H1 (cell line): ENCODE data around the gene OAT. TPM values are rescaled to one million over a fixed set of nuclear protein-coding genes. Genes with fewer than 3 reads are reported as not detected.

Experiments
- CTCF ChIA-PET: fragments of 300-600 bp; sonication (Branson Sonifier 250); formaldehyde crosslinking; loops from one replicate; lab custom pipeline; 2021; ENCODE audit not compliant: partially characterized antibody; lab: Charles Lee
- POLR2A ChIA-PET: fragments of 300-600 bp; sonication (Branson Sonifier 250); formaldehyde crosslinking; loops from one replicate; lab custom pipeline; 2021; ENCODE audit warnings: inconsistent platforms; ENCODE audit not compliant: partially characterized antibody; lab: Charles Lee
- DNase-seq, 2 experiments: peaks; one replicate each; pipeline versions ENCODE4 v3.0.0 to v3.0.0-alpha.2; 2010 to 2022; ENCODE audit warnings: low spot score in 2 of 2, low read depth in 1 of 2, mixed read lengths in 1 of 2
- FAIRE-seq: peaks from 2 replicates; lab custom pipeline; 2011; peaks lifted over from hg19 to GRCh38; lab: Jason Lieb, UNC
- H2AFZ ChIP-seq: 2 replicates; pipeline ENCODE4 v1.8.1; 2012; ENCODE audit warnings: low read length, inconsistent platforms
- H2AK5ac ChIP-seq: 2 replicates; pipeline ENCODE4 v1.6.1; 2013; ENCODE audit warnings: low read depth, low read length
- H2BK120ac ChIP-seq: replicated peaks from 2 replicates; pipeline ENCODE3; 2013; ENCODE audit warnings: low read depth, low read length, inconsistent platforms
- H2BK12ac ChIP-seq: 2 replicates; pipeline ENCODE4 v1.6.1; 2013; ENCODE audit warnings: low read depth, low read length
- H2BK15ac ChIP-seq: 2 replicates; pipeline ENCODE4 v1.6.1; 2013; ENCODE audit warnings: low read length
- H2BK20ac ChIP-seq: 2 replicates; pipeline ENCODE4 v1.6.1; 2013; ENCODE audit warnings: low read length
- H2BK5ac ChIP-seq: 2 replicates; pipeline ENCODE4 v1.6.1; 2013; ENCODE audit warnings: low read depth, low read length
- H3K14ac ChIP-seq: 2 replicates; pipeline ENCODE4 v1.6.1; 2013; ENCODE audit warnings: inconsistent platforms; ENCODE audit not compliant: insufficient read length
- H3K18ac ChIP-seq: 2 replicates; pipeline ENCODE4 v1.6.1; 2013; ENCODE audit warnings: low read length; ENCODE audit errors: extremely low read depth
- H3K23ac ChIP-seq: 2 replicates; pipeline ENCODE4 v1.6.1; 2013; ENCODE audit warnings: inconsistent platforms; ENCODE audit not compliant: insufficient read length
- H3K23me2 ChIP-seq: 2 replicates; pipeline ENCODE4 v1.6.1; 2013; ENCODE audit warnings: low read depth, low read length
- H3K27ac ChIP-seq: 2 replicates; pipeline ENCODE4 v1.6.1; 2011; ENCODE audit warnings: low read depth, low read length, inconsistent platforms
- H3K27me3 ChIP-seq, 4 experiments: replicated peaks in 1 of 4; 1 replicate in 1 of 4; 2 replicates in 3 of 4; pipeline versions ENCODE4 v1.6.1 to v1.8.1; 2011 to 2013; ENCODE audit warnings: low read length in 3 of 4, mild to moderate bottlenecking in 3 of 4, inconsistent platforms in 2 of 4, mixed read lengths in 2 of 4, moderate library complexity in 1 of 4; ENCODE audit not compliant: control insufficient read depth in 3 of 4, insufficient read depth in 3 of 4; ENCODE audit errors: extremely low read depth in 1 of 4
- H3K36me3 ChIP-seq, 4 experiments: 2 replicates each; pipeline versions ENCODE4 v1.6.1 to v1.8.1; 2011 to 2013; ENCODE audit warnings: mild to moderate bottlenecking in 4 of 4, low read length in 3 of 4, moderate library complexity in 2 of 4, control low read depth in 1 of 4, inconsistent platforms in 1 of 4; ENCODE audit not compliant: insufficient read depth in 4 of 4, control insufficient read depth in 2 of 4
- H3K4ac ChIP-seq: replicated peaks from 2 replicates; pipeline ENCODE3; 2013; ENCODE audit warnings: low read length, low read depth, mixed read lengths, inconsistent platforms; ENCODE audit not compliant: insufficient read length
- H3K4me1 ChIP-seq, 4 experiments: replicated peaks in 1 of 4; 1 replicate in 1 of 4; 2 replicates in 3 of 4; pipeline versions ENCODE4 v1.6.1 to v1.8.1; 2011 to 2013; ENCODE audit warnings: low read length in 3 of 4, inconsistent platforms in 2 of 4, mixed read lengths in 1 of 4; ENCODE audit not compliant: insufficient read depth in 4 of 4, control insufficient read depth in 3 of 4
- H3K4me2 ChIP-seq, 2 experiments: 2 replicates each; pipeline versions ENCODE4 v1.6.1 to v1.8.1; 2011 to 2013; ENCODE audit warnings: low read depth in 2 of 2, low read length in 2 of 2, control low read depth in 1 of 2, inconsistent platforms in 1 of 2, mild to moderate bottlenecking in 1 of 2; ENCODE audit not compliant: insufficient read depth in 1 of 2
- H3K4me3 ChIP-seq, 4 experiments: fragments of 200-600, 300-600 bp in 1 of 4; sonication (generic), shearing (Covaris generic), sonication (Bioruptor Twin) in 1 of 4; 2 replicates each; pipeline versions ENCODE4 v1.5.1 to v1.8.1; 2011 to 2016; ENCODE audit warnings: low read length in 4 of 4, low read depth in 3 of 4, control low read depth in 2 of 4, inconsistent platforms in 2 of 4, mild to moderate bottlenecking in 2 of 4, mixed read lengths in 1 of 4, moderate library complexity in 1 of 4; ENCODE audit not compliant: insufficient read depth in 2 of 4; ENCODE audit errors: extremely low read depth in 1 of 4
- H3K56ac ChIP-seq: replicated peaks from 2 replicates; pipeline ENCODE3; 2013; ENCODE audit warnings: low read depth, mild to moderate bottlenecking, mixed read lengths, low read length, inconsistent platforms; ENCODE audit not compliant: insufficient read length
- H3K79me1 ChIP-seq: 2 replicates; pipeline ENCODE4 v1.6.1; 2013; ENCODE audit warnings: low read depth, low read length, control low read depth
- H3K79me2 ChIP-seq, 2 experiments: 2 replicates each; pipeline versions ENCODE4 v1.6.1 to v1.8.1; 2012 to 2013; ENCODE audit warnings: low read length in 2 of 2, mild to moderate bottlenecking in 2 of 2, inconsistent platforms in 1 of 2; ENCODE audit not compliant: insufficient read depth in 2 of 2, control insufficient read depth in 1 of 2
- H3K9ac ChIP-seq, 4 experiments: replicated peaks in 1 of 4; 1 replicate in 1 of 4; 2 replicates in 3 of 4; pipeline versions ENCODE4 v1.6.1 to v1.8.1; 2011 to 2013; ENCODE audit warnings: low read depth in 3 of 4, low read length in 3 of 4, control low read depth in 2 of 4, mild to moderate bottlenecking in 2 of 4, moderate library complexity in 2 of 4, inconsistent platforms in 1 of 4; ENCODE audit errors: extremely low read depth in 1 of 4
- H3K9me3 ChIP-seq, 2 experiments: 2 replicates each; pipeline versions ENCODE4 v1.6.1 to v1.8.1; 2012 to 2013; ENCODE audit warnings: mild to moderate bottlenecking in 2 of 2, moderate library complexity in 2 of 2, control low read depth in 1 of 2, inconsistent platforms in 1 of 2, low read depth in 1 of 2, low read length in 1 of 2, mixed read lengths in 1 of 2; ENCODE audit not compliant: insufficient read depth in 2 of 2
- H4K20me1 ChIP-seq, 2 experiments: replicated peaks in 1 of 2; 2 replicates each; pipeline versions ENCODE3 to v1.8.1; 2011 to 2013; ENCODE audit warnings: inconsistent platforms in 2 of 2, low read length in 2 of 2, mild to moderate bottlenecking in 1 of 2; ENCODE audit not compliant: insufficient read depth in 2 of 2, control insufficient read depth in 1 of 2
- H4K5ac ChIP-seq: 2 replicates; pipeline ENCODE4 v1.6.1; 2013; ENCODE audit warnings: low read length, low read depth, mixed read lengths, inconsistent platforms; ENCODE audit not compliant: insufficient read length
- H4K8ac ChIP-seq: 2 replicates; pipeline ENCODE4 v1.8.0; 2013; ENCODE audit warnings: mild to moderate bottlenecking, moderate library complexity, low read length, inconsistent platforms; ENCODE audit not compliant: insufficient read depth; ENCODE audit errors: extremely low read depth
- H4K91ac ChIP-seq: replicated peaks from 2 replicates; pipeline ENCODE3; 2013; ENCODE audit warnings: low read length, mixed read lengths, inconsistent platforms; ENCODE audit not compliant: insufficient read length
- GABPA ChIP-seq: IDR thresholded peaks from 2 replicates; pipeline ENCODE4 v1.6.1; 2011; ENCODE audit warnings: mild to moderate bottlenecking, low read length, moderate library complexity, borderline replicate concordance; ENCODE audit not compliant: insufficient read depth
- TAF1 ChIP-seq: IDR thresholded peaks from 2 replicates; pipeline ENCODE4 v1.6.1; 2011; ENCODE audit warnings: mild to moderate bottlenecking, low read depth, low read length
- WGBS, 2 experiments: shearing (Covaris generic) in 1 of 2; methylation state at CpG; one replicate each; pipeline versions ENCODE4 v1.1.6 to v1.1.7; 2013 to 2015; ENCODE audit warnings: low lambda C conversion rate in 2 of 2, mixed read lengths in 2 of 2, inconsistent platforms in 1 of 2, low coverage in 1 of 2, missing lambda C conversion rate in 1 of 2; ENCODE audit not compliant: insufficient replicate concordance in 2 of 2, insufficient coverage in 1 of 2, insufficient read length in 1 of 2; ENCODE audit errors: extremely low coverage in 1 of 2, missing lambda C conversion rate in 1 of 2; 5-methylcytosine and 5-hydroxymethylcytosine counted together
- polyA plus RNA-seq, 7 experiments: library from polyadenylated mRNA; depleted of rRNA in 3 of 7; stranded (reverse) in 5 of 7; unstranded in 2 of 7; fragments of >200 nt in 5 of 7; fragments of 200-250 nt in 2 of 7; gene quantifications; 1 replicate in 5 of 7; 2 replicates in 1 of 7; 4 replicates in 1 of 7; pipeline versions ENCODE4 v1.2.1 to v1.2.3, GENCODE V29; 2011 to 2013; ENCODE audit warnings: missing spikeins in 2 of 7, mixed read lengths in 2 of 7
- total RNA-seq: library from RNA; stranded (reverse); fragmentation: NEBNext Ultra II Directional; extraction: Animal tissue kit (Norgen Biotek cat#: 25700); gene quantifications from 2 replicates; pipeline ENCODE4 v1.2.1, GENCODE V29; 2021
- TF ChIP-seq, protein P1 (sequence below): IDR thresholded peaks from 2 replicates; pipeline ENCODE4 v1.6.1; 2012; ENCODE audit warnings: low read length, inconsistent platforms

Gene OAT
- total and polyA plus RNA-seq, 2 of the 8 experiments (the other 6 are each of a cell fraction or from before 2014, with no cell fraction given), result 67.8 to 121 TPM

- H4K5ac ChIP-seq, result no peak overlapping the region
- no peak overlapping the region for H3K9ac ChIP-seq
- TF ChIP-seq, protein P1, sequence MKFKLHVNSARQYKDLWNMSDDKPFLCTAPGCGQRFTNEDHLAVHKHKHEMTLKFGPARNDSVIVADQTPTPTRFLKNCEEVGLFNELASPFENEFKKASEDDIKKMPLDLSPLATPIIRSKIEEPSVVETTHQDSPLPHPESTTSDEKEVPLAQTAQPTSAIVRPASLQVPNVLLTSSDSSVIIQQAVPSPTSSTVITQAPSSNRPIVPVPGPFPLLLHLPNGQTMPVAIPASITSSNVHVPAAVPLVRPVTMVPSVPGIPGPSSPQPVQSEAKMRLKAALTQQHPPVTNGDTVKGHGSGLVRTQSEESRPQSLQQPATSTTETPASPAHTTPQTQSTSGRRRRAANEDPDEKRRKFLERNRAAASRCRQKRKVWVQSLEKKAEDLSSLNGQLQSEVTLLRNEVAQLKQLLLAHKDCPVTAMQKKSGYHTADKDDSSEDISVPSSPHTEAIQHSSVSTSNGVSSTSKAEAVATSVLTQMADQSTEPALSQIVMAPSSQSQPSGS, result no peak
- TF ChIP-seq TAF1 (0 out of 2 replicates have a peak, but pooled peaks have one; percentile 40), GABPA (peak; percentile 91)
- POLR2A ChIA-PET, result interaction anchor here (1.0 kb wide), 1 partner anchor 11 kb away, joined by 3 read pairs; no protein-coding TSS in a partner anchor
- H2BK15ac ChIP-seq, result no peak overlapping the region
- H2AFZ ChIP-seq, result peak overlapping the region; percentile 52
- H3K23me2 ChIP-seq, result no peaks in the 10 kb centered on the region
- no peak for FAIRE-seq
- no peak overlapping the region for H2AK5ac ChIP-seq
- no peak for DNase-seq
- no peak overlapping the region for H3K14ac ChIP-seq
- no peak overlapping the region for H3K23ac ChIP-seq
- H3K27ac ChIP-seq, result no peak overlapping the region
- no peak overlapping the region for H4K8ac ChIP-seq
- no peaks in the 10 kb centered on the region; a peak in 1 of 7 replicates for H3K27me3 ChIP-seq
- no peaks in the 10 kb centered on the region for H3K79me1 ChIP-seq
- no peak overlapping the region; the same call in 1 of the 2 replicates for H2BK20ac ChIP-seq
- H3K4me3 ChIP-seq, result no peak overlapping the region; a peak in 1 of 8 replicates
- H3K9me3 ChIP-seq, result no peaks in the 10 kb centered on the region
- H4K20me1 ChIP-seq, result no peaks in the 10 kb centered on the region
- H3K56ac ChIP-seq, result no peak overlapping the region
- no peak overlapping the region for H4K91ac ChIP-seq
- CTCF ChIA-PET, result interaction anchor here (1.0 to 3.4 kb wide), 4 partner anchors 9 to 379 kb away, joined by 3 to 12 read pairs (median 4); no protein-coding TSS in a partner anchor
- no peak overlapping the region for H3K18ac ChIP-seq
- no peak overlapping the region for H3K4ac ChIP-seq
- H2BK120ac ChIP-seq, result no peak overlapping the region
- peak overlapping the region; percentile 75; the same call in 1 of the 2 replicates for H2BK12ac ChIP-seq
- H2BK5ac ChIP-seq, result no peak overlapping the region
- no peaks in the 10 kb centered on the region for H3K36me3 ChIP-seq
- H3K79me2 ChIP-seq, result no peaks in the 10 kb centered on the region
- WGBS, 2 experiments, result 74% methylated on average over 14 of the region's 14 CpGs; no CpG with 5 or more reads in 1 of the 2 experiments
- H3K4me2 ChIP-seq, result peak overlapping the region in 1 of 2 experiments; percentile 11; a peak in 1 of 4 replicates
- H3K4me1 ChIP-seq, result peaks cover 2 to 7% (median 5%) of the 10 kb centered on the region in 4 experiments; a peak in 6 of 7 replicates
These were observed 44.0 kb downstream of the OAT start for GRCh38 chr10:124374535-124375352.
